OCI-LY3 (cell line): ENCODE measurements around the gene HAUS7.

Experiments used
- CTCF ChIP-seq: fragments of 200-600, 300-600 bp; sonication (generic); IDR thresholded peaks from 2 replicates; pipeline ENCODE4 v1.5.1; 2014; ENCODE audit warnings: antibody characterized with exemption, low read length, low read depth
- EZH2phosphoT487 ChIP-seq: fragments of 200-600 bp; shearing (Covaris generic); IDR thresholded peaks from 2 replicates; pipeline ENCODE4 v1.6.1; 2018; ENCODE audit warnings: antibody characterized with exemption, mixed run types, low read depth

DNA sequence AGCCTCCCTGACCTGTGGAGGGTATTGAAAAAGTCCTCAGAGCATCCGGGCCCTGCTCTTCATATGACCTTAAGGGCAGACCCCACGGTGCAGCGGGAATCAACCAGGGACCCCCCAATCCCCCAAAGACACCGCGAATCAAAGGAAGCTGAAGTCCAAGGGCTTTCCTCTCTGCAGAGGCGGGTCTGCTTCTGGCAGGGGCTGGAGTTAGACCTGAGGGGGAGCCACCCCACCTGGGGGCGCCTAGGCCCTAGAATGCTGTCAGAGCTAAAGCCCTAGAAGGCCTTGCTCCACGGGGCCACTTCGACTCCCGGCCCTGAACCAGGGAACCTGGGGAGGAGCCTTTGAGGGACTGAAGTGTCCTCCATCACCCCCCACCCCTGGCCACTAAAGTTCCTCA is 2.8 kb upstream of the HAUS7 start:
- TF ChIP-seq CTCF (no peak), EZH2phosphoT487 (no peak)
